Stimulated activated CD4-positive, alpha-beta T cell treated with anti-CD3 and anti-CD28 coated beads, Interleukin-12 subunit alpha, Interleukin-12 subunit beta, amount 100 ng/mL, for 48 hours (primary cell): ENCODE measurements around the gene AUTS2.

Source experiments
- DNase-seq, 3 donors: peaks; one replicate each; pipeline ENCODE4 v3.0.0-alpha.2; 2020; ENCODE audit warnings: low read depth in 2 of 3, low spot score in 1 of 3

Gene AUTS2

GRCh38 chr7:70694971-70695794 lies 1096.9 kb downstream of the AUTS2 start:
- DNase-seq = no peak

- no peak for DNase-seq
Measured at GRCh38 chr7:70695795-70696083, 1097.5 kb downstream of the AUTS2 start.

GRCh38 chr7:70696201-70696754 lies 1098.0 kb downstream of the AUTS2 start:
- DNase-seq = no peak

GRCh38 chr7:70698219-70698832 lies 1100.1 kb downstream of the AUTS2 start:
- DNase-seq = no peak

- no peak for DNase-seq
Measured at GRCh38 chr7:70699271-70699670, 1101.0 kb downstream of the AUTS2 start.

- DNase-seq = no peak
Measured at GRCh38 chr7:70700055-70700940, 1102.0 kb downstream of the AUTS2 start.

- no peak for DNase-seq
Measured at GRCh38 chr7:70700941-70701425, 1102.7 kb downstream of the AUTS2 start.

GRCh38 chr7:70701477-70701876 lies 1103.2 kb downstream of the AUTS2 start:
- no peak for DNase-seq

GRCh38 chr7:70701991-70702390 lies 1103.7 kb downstream of the AUTS2 start:
- no peak for DNase-seq

GRCh38 chr7:70703785-70704184 lies 1105.5 kb downstream of the AUTS2 start:
- DNase-seq = no peak

GRCh38 chr7:70704831-70705346 lies 1106.6 kb downstream of the AUTS2 start:
- no peak for DNase-seq

GRCh38 chr7:70706204-70706603 lies 1107.9 kb downstream of the AUTS2 start:
- no peak for DNase-seq

GRCh38 chr7:70706698-70707097 lies 1108.4 kb downstream of the AUTS2 start:
- no peak for DNase-seq

GRCh38 chr7:70707823-70708243 lies 1109.6 kb downstream of the AUTS2 start:
- DNase-seq = no peak

- no peak for DNase-seq
Measured at GRCh38 chr7:70710011-70710480, 1111.8 kb downstream of the AUTS2 start.

GRCh38 chr7:70710651-70711050 lies 1112.4 kb downstream of the AUTS2 start:
- no peak for DNase-seq

- DNase-seq = no peak
Measured at GRCh38 chr7:70711452-70711851, 1113.2 kb downstream of the AUTS2 start.

GRCh38 chr7:70712942-70713341 lies 1114.7 kb downstream of the AUTS2 start:
- no peak for DNase-seq

- DNase-seq = no peak
Measured at GRCh38 chr7:70714506-70715038, 1116.3 kb downstream of the AUTS2 start.

- no peak for DNase-seq
Measured at GRCh38 chr7:70717553-70718329, 1119.5 kb downstream of the AUTS2 start.
